Upper lobe of right lung (tissue), 1 donor: ENCODE results near the gene CFAP92. TPM values are rescaled to one million over a fixed set of nuclear protein-coding genes. Genes with fewer than 3 reads are reported as not detected.

Source experiments
- ATAC-seq: fragments of 200-7000 bp; cut with Tn5 transposase; one replicate; pipeline ENCODE4 v1.9.1; 2020; ENCODE audit warnings: mild to moderate bottlenecking, moderate library complexity
- DNase-seq: peaks from one replicate; pipeline ENCODE4 v3.0.0-alpha.2; 2020
- H3K27ac ChIP-seq: fragments of 200-600 bp; one replicate; pipeline ENCODE4 v1.8.0; 2022
- H3K27me3 ChIP-seq: fragments of 200-600 bp; one replicate; pipeline ENCODE4 v1.8.0; 2022; ENCODE audit warnings: mild to moderate bottlenecking
- H3K36me3 ChIP-seq: fragments of 200-600 bp; one replicate; pipeline ENCODE4 v1.8.0; 2022
- H3K4me1 ChIP-seq: fragments of 200-600 bp; one replicate; pipeline ENCODE4 v1.8.0; 2022
- H3K4me3 ChIP-seq: fragments of 200-600 bp; one replicate; pipeline ENCODE4 v1.8.0; 2022; ENCODE audit warnings: mild to moderate bottlenecking
- H3K9me3 ChIP-seq: fragments of 200-600 bp; one replicate; pipeline ENCODE4 v1.8.0; 2022
- intact Hi-C: fragments of 100-400 bp; cut with DNase I; formaldehyde crosslinking; loops from one replicate; pipeline ENCODE4 v1.11.0; 2022
- total RNA-seq: library from RNA; stranded (reverse); fragmentation: NEBNext Ultra II Directional; extraction: Animal tissue kit (Norgen Biotek cat#: 25700); gene quantifications from one replicate; pipeline ENCODE4 v1.2.1, GENCODE V29; 2021
- TF ChIP-seq, protein P1 (sequence below): fragments of 200-600 bp; IDR thresholded peaks from one replicate; pipeline ENCODE4 v1.8.0; 2022; ENCODE audit warnings: antibody characterized with exemption
- donor health status: DM: no; HTN: yes; CAD: no; lungs with severe emphysema.

CFAP92 gene
- total RNA-seq, 1 donor from 2014 or later = 1.9 TPM

DNA sequence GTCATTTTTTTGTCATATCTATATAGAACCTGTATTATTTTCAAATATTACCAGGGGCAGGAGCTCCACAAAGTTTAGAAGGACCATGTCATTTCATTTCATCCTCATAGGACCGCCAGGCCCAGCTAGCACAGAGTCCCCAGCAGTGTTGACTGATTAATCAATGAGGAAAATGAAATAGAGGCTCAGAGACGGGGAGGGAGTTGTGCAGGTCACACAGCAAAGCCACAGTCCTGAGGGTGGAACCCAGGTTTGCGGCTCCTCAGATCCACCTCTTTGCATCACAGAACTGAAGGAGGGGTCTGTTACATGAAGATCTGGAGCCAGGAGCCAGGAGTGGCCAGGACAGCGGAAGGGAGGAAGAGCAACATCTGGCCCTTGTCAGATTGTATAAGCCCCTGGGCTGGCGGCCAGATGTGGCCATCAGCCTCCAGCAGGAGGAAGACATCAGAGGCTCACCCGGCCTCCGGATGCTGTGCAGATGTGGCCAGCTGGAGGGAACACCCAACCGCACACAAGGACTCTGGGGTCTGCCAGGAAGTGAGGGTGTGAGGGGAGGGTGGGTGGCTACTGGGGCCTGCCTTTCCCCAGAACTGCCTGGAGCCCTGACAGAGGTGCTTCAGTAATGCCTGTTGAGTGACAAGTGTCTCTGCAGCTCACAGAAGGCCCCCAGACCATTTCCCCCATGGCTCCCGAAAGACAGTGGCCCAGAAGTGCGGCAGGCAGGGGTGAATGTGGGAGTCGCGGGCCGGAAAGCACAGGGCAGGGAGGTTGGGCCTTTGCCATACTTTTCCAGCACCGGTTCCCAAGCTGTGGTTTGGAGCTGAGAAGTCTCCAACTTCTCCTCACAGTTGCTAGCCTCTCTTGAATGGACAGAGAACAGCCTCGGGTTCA, 28.5 kb upstream of the CFAP92 start:
- TF ChIP-seq, protein P1, sequence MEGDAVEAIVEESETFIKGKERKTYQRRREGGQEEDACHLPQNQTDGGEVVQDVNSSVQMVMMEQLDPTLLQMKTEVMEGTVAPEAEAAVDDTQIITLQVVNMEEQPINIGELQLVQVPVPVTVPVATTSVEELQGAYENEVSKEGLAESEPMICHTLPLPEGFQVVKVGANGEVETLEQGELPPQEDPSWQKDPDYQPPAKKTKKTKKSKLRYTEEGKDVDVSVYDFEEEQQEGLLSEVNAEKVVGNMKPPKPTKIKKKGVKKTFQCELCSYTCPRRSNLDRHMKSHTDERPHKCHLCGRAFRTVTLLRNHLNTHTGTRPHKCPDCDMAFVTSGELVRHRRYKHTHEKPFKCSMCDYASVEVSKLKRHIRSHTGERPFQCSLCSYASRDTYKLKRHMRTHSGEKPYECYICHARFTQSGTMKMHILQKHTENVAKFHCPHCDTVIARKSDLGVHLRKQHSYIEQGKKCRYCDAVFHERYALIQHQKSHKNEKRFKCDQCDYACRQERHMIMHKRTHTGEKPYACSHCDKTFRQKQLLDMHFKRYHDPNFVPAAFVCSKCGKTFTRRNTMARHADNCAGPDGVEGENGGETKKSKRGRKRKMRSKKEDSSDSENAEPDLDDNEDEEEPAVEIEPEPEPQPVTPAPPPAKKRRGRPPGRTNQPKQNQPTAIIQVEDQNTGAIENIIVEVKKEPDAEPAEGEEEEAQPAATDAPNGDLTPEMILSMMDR = no peak
- H3K4me1 ChIP-seq = peaks cover 51% of the 10 kb centered on the region
- no peaks in the 10 kb centered on the region for H3K9me3 ChIP-seq
- no peaks in the 10 kb centered on the region for H3K36me3 ChIP-seq
- H3K27ac ChIP-seq = peak overlapping the region; percentile 72
- peak; percentile 80 for DNase-seq
- ATAC-seq = peak; percentile 32
- no peak overlapping the region for H3K4me3 ChIP-seq
- H3K27me3 ChIP-seq = no peaks in the 10 kb centered on the region
- intact Hi-C loops = no loop called here

DNA sequence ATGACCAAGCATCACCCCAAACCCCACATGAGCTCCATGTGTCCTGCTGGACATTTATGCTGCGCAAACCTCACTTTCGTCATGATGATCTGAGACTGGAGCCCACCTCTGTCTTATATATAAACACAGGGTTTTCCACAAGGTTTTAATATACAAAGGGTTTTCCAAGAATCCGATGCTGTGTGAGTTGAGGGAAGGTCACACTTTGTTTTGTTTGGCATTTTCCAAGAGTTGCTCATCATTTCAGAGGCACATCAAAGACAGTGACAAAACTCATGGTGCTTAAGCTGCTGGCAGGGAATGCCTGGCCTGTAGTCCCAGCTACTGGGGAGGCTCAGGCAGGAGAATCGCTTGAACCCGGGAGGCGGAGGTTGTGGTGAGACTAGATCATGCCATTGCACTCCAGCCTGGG, 27.3 kb upstream of the CFAP92 start:
- H3K4me3 ChIP-seq = no peak overlapping the region
- peak overlapping the region; percentile 58 for H3K27ac ChIP-seq
- TF ChIP-seq, protein P1 = no peak
- no peak for ATAC-seq
- DNase-seq = peak; percentile 5
- intact Hi-C loops = no loop called here
- H3K27me3 ChIP-seq = no peaks in the 10 kb centered on the region
- peaks cover 54% of the 10 kb centered on the region for H3K4me1 ChIP-seq
- H3K36me3 ChIP-seq = no peaks in the 10 kb centered on the region
- H3K9me3 ChIP-seq = no peaks in the 10 kb centered on the region

DNA sequence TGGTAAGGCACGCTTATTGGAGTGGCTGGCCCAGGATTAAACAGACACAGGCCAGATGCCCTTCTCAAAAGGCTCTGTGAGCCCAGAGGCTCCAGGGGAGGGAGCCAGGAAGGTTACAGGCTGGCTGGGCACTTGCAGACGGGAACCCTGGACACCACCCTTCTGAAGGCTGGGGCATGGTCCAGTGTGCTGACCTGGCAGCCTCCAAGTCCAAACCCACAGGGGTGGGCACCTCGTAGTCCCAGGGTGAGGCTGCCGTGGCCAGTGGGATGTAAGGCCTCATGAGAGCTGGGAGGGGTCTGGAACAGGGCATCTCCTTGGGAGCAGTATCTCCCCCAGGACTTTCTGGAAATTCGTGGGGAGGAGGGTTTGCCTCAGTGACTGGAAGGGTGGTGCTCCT, 26.8 kb upstream of the CFAP92 start:
- ATAC-seq (no peak), DNase-seq (peak; percentile 56)
- Histone ChIP-seq H3K4me1 (peaks cover 54% of the 10 kb centered on the region), H3K27ac (peak overlapping the region; percentile 58), H3K4me3 (no peak overlapping the region), H3K27me3 (no peaks in the 10 kb centered on the region), H3K36me3 (no peaks in the 10 kb centered on the region), H3K9me3 (no peaks in the 10 kb centered on the region)
- TF ChIP-seq, protein P1 = no peak
- intact Hi-C loops = no loop called here

DNA sequence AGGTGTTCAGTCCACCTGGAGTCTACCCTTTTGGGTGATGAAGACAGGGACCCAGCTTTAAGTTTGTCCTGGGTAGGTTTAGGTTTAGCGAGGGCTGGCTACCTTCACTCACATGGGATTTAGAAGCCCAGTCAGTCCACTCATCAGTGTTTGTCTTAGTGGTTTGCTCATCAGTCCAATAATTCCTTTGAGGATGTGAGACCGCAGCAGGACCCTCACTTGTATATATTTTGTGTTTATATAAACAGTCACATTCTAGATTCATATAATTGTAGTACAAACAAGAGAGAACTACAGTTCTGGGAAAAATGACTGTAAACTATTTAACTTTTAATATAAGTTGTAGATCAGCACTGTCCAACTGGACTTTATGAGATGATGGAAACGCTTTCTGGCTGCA, 25.4 kb upstream of the CFAP92 start:
- DNase-seq (no peak), ATAC-seq (no peak)
- Histone ChIP-seq H3K27me3 (no peaks in the 10 kb centered on the region), H3K27ac (no peak overlapping the region), H3K36me3 (no peaks in the 10 kb centered on the region), H3K4me1 (peaks cover 60% of the 10 kb centered on the region), H3K4me3 (no peak overlapping the region), H3K9me3 (no peaks in the 10 kb centered on the region)
- intact Hi-C loops = no loop called here
- TF ChIP-seq, protein P1 = no peak

DNA sequence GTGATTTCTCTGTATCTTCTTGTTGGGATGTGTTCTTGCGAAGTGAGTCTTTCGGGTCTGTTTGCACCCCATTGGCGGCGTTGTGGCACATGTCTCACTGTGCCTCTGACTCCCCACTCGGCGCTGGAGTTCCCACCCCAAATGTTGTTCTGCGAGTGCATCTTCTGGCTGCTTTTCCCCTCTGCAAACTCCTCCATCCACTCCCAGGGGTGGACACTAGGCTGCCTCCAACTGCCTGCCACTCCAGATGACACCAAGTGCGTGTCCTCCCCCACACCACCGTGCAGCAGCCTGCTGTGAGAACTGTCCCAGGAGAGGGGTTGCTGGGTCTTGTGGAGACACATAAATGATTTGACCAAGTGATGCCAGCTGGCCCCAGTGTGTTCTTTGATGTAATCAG, 24.9 kb upstream of the CFAP92 start:
- no peaks in the 10 kb centered on the region for H3K36me3 ChIP-seq
- H3K4me3 ChIP-seq = no peak overlapping the region
- intact Hi-C loops = no loop called here
- DNase-seq (no peak), ATAC-seq (no peak)
- H3K9me3 ChIP-seq = no peaks in the 10 kb centered on the region
- H3K27me3 ChIP-seq = no peaks in the 10 kb centered on the region
- H3K4me1 ChIP-seq = peaks cover 58% of the 10 kb centered on the region
- TF ChIP-seq, protein P1 = no peak
- peak overlapping the region; percentile 86 for H3K27ac ChIP-seq
